Glutamatergic neuron (in vitro differentiated cells): ENCODE measurements around the gene LHB. TPM values are rescaled to one million over a fixed set of nuclear protein-coding genes. Genes with fewer than 3 reads are reported as not detected.
"Not testable (repeated sequence)": the region's sequence is repeated elsewhere in the genome, so short reads cannot be mapped to it uniquely, and the experiment has no call there.

Experiments used
- DNase-seq: peaks from one replicate; pipeline ENCODE4 v3.0.0; 2022
- H3K27ac Mint-ChIP-seq: one replicate; pipeline ENCODE4 v1.8.0; 2020; ENCODE audit warnings: mild to moderate bottlenecking, mixed read lengths, inconsistent platforms; ENCODE audit not compliant: unreplicated experiment
- H3K27me3 Mint-ChIP-seq: one replicate; pipeline ENCODE4 v1.8.0; 2020; ENCODE audit warnings: mild to moderate bottlenecking, moderate library complexity, mixed read lengths, inconsistent platforms; ENCODE audit not compliant: unreplicated experiment
- H3K36me3 Mint-ChIP-seq: one replicate; pipeline ENCODE4 v1.8.0; 2020; ENCODE audit warnings: mild to moderate bottlenecking, mixed read lengths, inconsistent platforms; ENCODE audit not compliant: unreplicated experiment
- H3K4me1 Mint-ChIP-seq: one replicate; pipeline ENCODE4 v1.8.0; 2020; ENCODE audit warnings: mild to moderate bottlenecking, low read depth, mixed read lengths, inconsistent platforms; ENCODE audit not compliant: unreplicated experiment
- H3K4me3 Mint-ChIP-seq: one replicate; pipeline ENCODE4 v1.8.0; 2020; ENCODE audit warnings: mild to moderate bottlenecking, mixed read lengths, inconsistent platforms; ENCODE audit not compliant: unreplicated experiment
- H3K9me3 Mint-ChIP-seq: one replicate; pipeline ENCODE4 v1.8.0; 2020; ENCODE audit warnings: mild to moderate bottlenecking, moderate library complexity, mixed read lengths, inconsistent platforms; ENCODE audit not compliant: unreplicated experiment
- total RNA-seq: library from RNA; stranded (reverse); fragmentation: NEBNext Ultra II Directional; extraction: Animal tissue kit (Norgen Biotek cat#: 25700); gene quantifications from one replicate; pipeline ENCODE4 v1.2.1, GENCODE V29; 2021; ENCODE audit not compliant: unreplicated experiment
- TF ChIP-seq, protein P1 (sequence below): fragments of 200-600 bp; sonication (generic); IDR thresholded peaks from one replicate; pipeline ENCODE4 v1.5.0; 2021; ENCODE audit not compliant: partially characterized antibody, unreplicated experiment

Gene LHB
- total RNA-seq, 1 donor from 2014 or later = not detected

- no peak for DNase-seq
Measured at GRCh38 chr19:49042177-49042576, 25.3 kb upstream of the LHB start.

GRCh38 chr19:49039736-49040135, 22.8 kb upstream of the LHB start:
- not testable (repeated sequence) for H3K27ac Mint-ChIP-seq, H3K36me3 Mint-ChIP-seq, H3K4me1 Mint-ChIP-seq, DNase-seq, H3K9me3 Mint-ChIP-seq, H3K4me3 Mint-ChIP-seq, H3K27me3 Mint-ChIP-seq

More at GRCh38 chr19:49042177-49042576, 25.3 kb upstream of the LHB start:
- no peaks in the 10 kb centered on the region for H3K4me1 Mint-ChIP-seq
- no peak overlapping the region for H3K4me3 Mint-ChIP-seq
- H3K9me3 Mint-ChIP-seq = peaks cover 3% of the 10 kb centered on the region
- H3K27ac Mint-ChIP-seq = no peak overlapping the region
- no peaks in the 10 kb centered on the region for H3K27me3 Mint-ChIP-seq
- peaks cover 3% of the 10 kb centered on the region for H3K36me3 Mint-ChIP-seq
- TF ChIP-seq, protein P1, sequence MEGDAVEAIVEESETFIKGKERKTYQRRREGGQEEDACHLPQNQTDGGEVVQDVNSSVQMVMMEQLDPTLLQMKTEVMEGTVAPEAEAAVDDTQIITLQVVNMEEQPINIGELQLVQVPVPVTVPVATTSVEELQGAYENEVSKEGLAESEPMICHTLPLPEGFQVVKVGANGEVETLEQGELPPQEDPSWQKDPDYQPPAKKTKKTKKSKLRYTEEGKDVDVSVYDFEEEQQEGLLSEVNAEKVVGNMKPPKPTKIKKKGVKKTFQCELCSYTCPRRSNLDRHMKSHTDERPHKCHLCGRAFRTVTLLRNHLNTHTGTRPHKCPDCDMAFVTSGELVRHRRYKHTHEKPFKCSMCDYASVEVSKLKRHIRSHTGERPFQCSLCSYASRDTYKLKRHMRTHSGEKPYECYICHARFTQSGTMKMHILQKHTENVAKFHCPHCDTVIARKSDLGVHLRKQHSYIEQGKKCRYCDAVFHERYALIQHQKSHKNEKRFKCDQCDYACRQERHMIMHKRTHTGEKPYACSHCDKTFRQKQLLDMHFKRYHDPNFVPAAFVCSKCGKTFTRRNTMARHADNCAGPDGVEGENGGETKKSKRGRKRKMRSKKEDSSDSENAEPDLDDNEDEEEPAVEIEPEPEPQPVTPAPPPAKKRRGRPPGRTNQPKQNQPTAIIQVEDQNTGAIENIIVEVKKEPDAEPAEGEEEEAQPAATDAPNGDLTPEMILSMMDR = no peak

DNA sequence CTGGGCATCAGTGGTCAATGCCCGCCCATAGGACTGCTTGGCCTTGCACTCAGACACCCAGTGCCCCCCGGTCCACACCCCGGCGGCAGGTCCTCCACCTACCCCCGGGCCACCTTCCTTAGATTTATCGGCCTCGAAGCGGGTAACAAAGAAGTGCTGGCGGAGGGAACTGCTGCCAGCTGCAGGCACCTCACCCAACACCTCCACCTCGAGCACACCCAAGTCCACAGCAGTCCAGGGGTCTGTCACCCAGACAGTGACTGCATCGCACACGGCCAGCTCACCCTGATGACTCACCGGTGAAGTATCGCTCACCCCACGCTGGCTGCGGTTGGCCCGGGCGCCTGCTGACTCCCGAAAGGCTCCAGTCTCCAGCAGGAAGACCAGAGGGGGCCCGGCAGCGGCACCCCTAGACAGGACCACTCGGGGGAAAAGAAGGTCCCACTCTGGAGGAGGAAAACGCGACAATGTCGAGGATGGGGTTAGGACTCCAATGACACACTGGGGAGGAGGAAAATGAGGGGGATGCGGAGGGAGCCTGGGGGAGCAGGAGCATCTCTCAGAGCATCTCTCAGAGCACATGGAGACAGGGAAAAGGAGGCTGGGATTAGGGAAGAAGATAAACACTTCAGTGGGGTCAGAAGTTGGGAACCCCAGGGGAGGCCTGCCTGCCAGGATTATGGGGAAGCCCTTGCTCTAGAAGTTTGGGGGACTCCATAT, 21.8 kb upstream of the LHB start:
- H3K36me3 Mint-ChIP-seq, H3K4me1 Mint-ChIP-seq, DNase-seq, H3K27me3 Mint-ChIP-seq, H3K9me3 Mint-ChIP-seq, H3K4me3 Mint-ChIP-seq, H3K27ac Mint-ChIP-seq: not testable (repeated sequence)

DNA sequence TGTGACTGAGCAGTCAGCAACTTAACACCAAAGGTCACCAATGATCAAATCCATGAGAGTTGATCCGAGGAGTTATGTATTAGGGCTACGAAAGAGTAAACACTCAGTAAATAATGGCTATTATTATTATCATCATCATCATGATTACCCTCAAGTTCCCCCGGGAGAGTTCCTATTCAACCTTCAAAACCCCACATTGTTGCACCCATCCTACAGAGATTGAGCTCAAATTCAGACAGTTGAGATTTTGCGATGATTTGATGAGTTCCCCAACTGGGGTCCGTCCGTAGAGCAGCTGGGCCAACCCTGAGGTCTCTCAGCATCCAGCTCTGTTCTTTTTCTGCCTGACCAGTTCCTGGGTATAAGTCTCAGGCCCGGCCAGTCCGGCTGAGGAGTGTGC, 21.2 kb upstream of the LHB start:
- H3K4me3 Mint-ChIP-seq, DNase-seq, H3K9me3 Mint-ChIP-seq, H3K27me3 Mint-ChIP-seq, H3K4me1 Mint-ChIP-seq, H3K27ac Mint-ChIP-seq, H3K36me3 Mint-ChIP-seq: not testable (repeated sequence)

DNA sequence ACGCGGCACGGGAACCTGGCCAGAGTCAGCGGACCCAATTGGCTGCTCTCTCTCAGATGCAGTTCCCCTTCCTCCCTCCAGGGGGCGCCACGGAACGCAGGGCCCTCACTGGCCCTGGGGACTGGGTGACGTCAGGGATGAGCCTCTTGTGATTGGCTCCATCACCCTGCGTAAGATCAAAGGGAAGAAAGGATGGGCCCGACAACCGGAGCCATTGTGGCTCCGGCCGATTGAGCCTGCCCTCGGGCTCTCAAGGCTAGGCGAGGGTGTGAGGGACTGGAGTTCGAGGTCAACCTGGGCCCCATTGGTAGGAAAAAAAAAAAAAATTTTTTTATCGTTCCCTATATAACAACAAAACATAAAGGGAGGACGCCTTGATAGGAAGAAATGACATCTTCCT, 19.9 kb upstream of the LHB start, which contains the start of gene CGB1:
TSS of gene CGB1 (minus strand) at position 81 of the 400 bp plus-strand sequence. CDS start 184 bp downstream, outside the sequence.
- H3K27me3 Mint-ChIP-seq, DNase-seq, H3K9me3 Mint-ChIP-seq, H3K36me3 Mint-ChIP-seq, H3K4me1 Mint-ChIP-seq, H3K4me3 Mint-ChIP-seq, H3K27ac Mint-ChIP-seq: not testable (repeated sequence)
- TF ChIP-seq, protein P1 = peak; percentile 56

GRCh38 chr19:49031642-49032301, 14.9 kb upstream of the LHB start, which contains the start of gene CGB2:
TSS of gene CGB2 (plus strand) at chr19:49031890. CDS start at chr19:49032096, 206 bp downstream.
- H3K4me1 Mint-ChIP-seq, H3K36me3 Mint-ChIP-seq, H3K4me3 Mint-ChIP-seq, DNase-seq, H3K27me3 Mint-ChIP-seq, H3K27ac Mint-ChIP-seq, H3K9me3 Mint-ChIP-seq: not testable (repeated sequence)
- TF ChIP-seq, protein P1 = peak; percentile 54

GRCh38 chr19:49030323-49030722, 13.4 kb upstream of the LHB start:
- not testable (repeated sequence) for H3K4me3 Mint-ChIP-seq, H3K36me3 Mint-ChIP-seq, H3K9me3 Mint-ChIP-seq, H3K4me1 Mint-ChIP-seq, DNase-seq, H3K27me3 Mint-ChIP-seq, H3K27ac Mint-ChIP-seq

DNA sequence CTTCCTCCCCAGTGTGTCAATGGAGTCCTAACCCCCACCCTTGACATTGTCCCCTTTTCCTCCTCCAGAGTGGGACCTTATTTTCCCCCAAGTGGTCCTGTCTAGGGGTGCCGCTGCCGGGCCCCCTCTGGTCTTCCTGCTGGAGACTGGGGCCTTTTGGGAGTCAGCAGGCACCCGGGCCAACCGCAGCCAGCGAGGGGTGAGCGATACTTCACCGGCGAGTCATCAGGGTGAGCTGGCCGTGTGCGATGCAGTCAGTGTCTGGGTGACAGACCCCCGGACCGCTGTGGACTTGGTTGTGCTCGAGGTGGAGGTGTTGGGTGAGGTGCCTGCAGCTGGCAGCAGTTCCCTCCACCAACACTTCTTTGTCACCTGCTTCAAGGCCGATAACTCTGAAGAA, 12.9 kb upstream of the LHB start:
- H3K4me3 Mint-ChIP-seq, H3K9me3 Mint-ChIP-seq, H3K27ac Mint-ChIP-seq, H3K36me3 Mint-ChIP-seq, H3K27me3 Mint-ChIP-seq, DNase-seq, H3K4me1 Mint-ChIP-seq: not testable (repeated sequence)

DNA sequence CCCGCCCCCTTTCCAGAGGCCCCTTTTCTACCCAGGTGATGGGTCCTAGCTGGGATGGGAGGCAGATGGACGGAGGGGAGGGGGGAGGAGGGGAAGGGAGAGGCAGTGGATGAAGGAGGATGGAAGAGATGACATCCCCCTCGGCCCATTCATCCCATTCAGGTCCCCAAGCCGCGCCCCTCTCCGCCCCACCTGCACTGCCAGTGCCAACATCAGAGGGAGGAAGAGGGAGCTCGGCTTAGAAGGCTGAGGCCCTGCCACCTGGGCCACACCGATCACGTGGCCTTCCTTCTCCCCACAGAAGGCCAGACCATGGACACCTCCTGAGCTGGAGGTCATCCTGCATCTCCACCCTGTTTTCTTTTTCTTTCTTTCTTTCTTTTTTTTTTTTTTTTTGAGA, 11.8 kb upstream of the LHB start:
- not testable (repeated sequence) for DNase-seq, H3K27ac Mint-ChIP-seq, H3K9me3 Mint-ChIP-seq, H3K36me3 Mint-ChIP-seq, H3K4me3 Mint-ChIP-seq, H3K4me1 Mint-ChIP-seq, H3K27me3 Mint-ChIP-seq
